B cell (primary cell): ENCODE results near the gene NAT10. TPM values are rescaled to one million over a fixed set of nuclear protein-coding genes. Genes with fewer than 3 reads are reported as not detected.

Experiments
- ATAC-seq: fragments of 200-7000 bp; cut with Tn5 transposase; one replicate; pipeline ENCODE4 v1.10.0; 2021; ENCODE audit warnings: low read depth, mild to moderate bottlenecking, moderate number of reproducible peaks, moderate library complexity
- CTCF ChIA-PET: fragments of 350-600 bp; sonication (Branson Sonifier 250); formaldehyde crosslinking; loops from one replicate; lab custom pipeline; 2021; ENCODE audit warnings: antibody characterized with exemption, inconsistent platforms; lab: Charles Lee
- POLR2A ChIA-PET: fragments of 350-600 bp; sonication (Branson Sonifier 250); formaldehyde crosslinking; loops from one replicate; lab custom pipeline; 2021; ENCODE audit warnings: antibody characterized with exemption; lab: Charles Lee
- DNase-seq: peaks from one replicate; pipeline ENCODE4 v3.0.0; 2013
- H2AFZ ChIP-seq: 2 replicates; pipeline ENCODE4 v1.6.1; 2012; ENCODE audit warnings: mild to moderate bottlenecking, low read depth, low read length; ENCODE audit not compliant: insufficient read depth, poor library complexity, severe bottlenecking
- H3K27ac ChIP-seq, 2 donors: 1 replicate in 1 of 2; 2 replicates in 1 of 2; pipeline ENCODE4 v1.5.1; 2012 to 2013; ENCODE audit warnings: low read length in 2 of 2, mild to moderate bottlenecking in 2 of 2, moderate library complexity in 1 of 2
- H3K27me3 ChIP-seq, 4 experiments: fragments of 200-600 bp in 1 of 4; sonication (generic) in 1 of 4; replicated peaks in 1 of 4; 1 replicate in 2 of 4; 2 replicates in 2 of 4; pipeline versions ENCODE4 v1.6.1 to v1.7.0; 2013 to 2016; ENCODE audit warnings: low read length in 3 of 4, mild to moderate bottlenecking in 2 of 4, mixed read lengths in 1 of 4, moderate library complexity in 1 of 4; ENCODE audit not compliant: insufficient read depth in 4 of 4, control insufficient read depth in 3 of 4; ENCODE audit errors: control extremely low read depth in 1 of 4
- H3K36me3 ChIP-seq, 2 experiments: replicated peaks in 1 of 2; 1 replicate in 1 of 2; 2 replicates in 1 of 2; pipeline versions ENCODE4 v1.6.1 to v1.7.1; 2013; ENCODE audit warnings: low read length in 1 of 2; ENCODE audit not compliant: insufficient read depth in 2 of 2, control insufficient read depth in 1 of 2; ENCODE audit errors: control extremely low read depth in 1 of 2, extremely low read depth in 1 of 2
- H3K4me1 ChIP-seq, 2 donors: fragments of 200-600 bp in 1 of 2; sonication (generic) in 1 of 2; 1 replicate in 1 of 2; 2 replicates in 1 of 2; pipeline versions ENCODE4 v1.5.1 to v1.6.1; 2013 to 2017; ENCODE audit warnings: low read length in 2 of 2; ENCODE audit not compliant: control insufficient read depth in 2 of 2, insufficient read depth in 2 of 2
- H3K4me2 ChIP-seq: replicated peaks from 2 replicates; pipeline ENCODE3; 2012; ENCODE audit warnings: mild to moderate bottlenecking, low read depth, low read length; ENCODE audit not compliant: poor library complexity, severe bottlenecking
- H3K4me3 ChIP-seq, 5 experiments: fragments of 200-600 bp in 1 of 5; sonication (generic) in 1 of 5; 1 replicate in 3 of 5; 2 replicates in 2 of 5; pipeline versions ENCODE4 v1.5.1 to v1.7.0; 2011 to 2016; ENCODE audit warnings: low read length in 4 of 5, mild to moderate bottlenecking in 4 of 5, low read depth in 2 of 5, control low read depth in 1 of 5, moderate library complexity in 1 of 5; ENCODE audit not compliant: insufficient read depth in 1 of 5; ENCODE audit errors: control extremely low read depth in 1 of 5, extremely low read depth in 1 of 5
- H3K79me2 ChIP-seq: fragments of 200-600 bp; sonication (generic); one replicate; pipeline ENCODE4 v1.6.0; 2016; ENCODE audit warnings: low read length; ENCODE audit not compliant: control insufficient read depth, insufficient read depth
- H3K9ac ChIP-seq: fragments of 200-600 bp; sonication (generic); 2 replicates; pipeline ENCODE4 v1.6.1; 2017; ENCODE audit warnings: mild to moderate bottlenecking, low read length, moderate library complexity
- H3K9me3 ChIP-seq, 3 donors: one replicate each; pipeline versions ENCODE4 v1.6.1 to v1.7.1; 2013; ENCODE audit warnings: low read length in 2 of 3; ENCODE audit not compliant: control insufficient read depth in 2 of 3, insufficient read depth in 1 of 3; ENCODE audit errors: control extremely low read depth in 1 of 3
- H4K20me1 ChIP-seq: 2 replicates; pipeline ENCODE4 v1.6.0; 2012; ENCODE audit warnings: mild to moderate bottlenecking, low read length; ENCODE audit not compliant: insufficient read depth, control insufficient read depth, poor library complexity, severe bottlenecking
- H3K27ac Mint-ChIP-seq: one replicate; pipeline ENCODE4 v1.8.0; 2021; ENCODE audit warnings: mixed read lengths
- H3K27me3 Mint-ChIP-seq: one replicate; pipeline ENCODE4 v1.8.0; 2021; ENCODE audit warnings: mixed read lengths
- H3K4me1 Mint-ChIP-seq: one replicate; pipeline ENCODE4 v1.8.0; 2021; ENCODE audit warnings: mixed read lengths
- H3K4me3 Mint-ChIP-seq: one replicate; pipeline ENCODE4 v1.8.0; 2021; ENCODE audit warnings: mixed read lengths
- H3K9me3 Mint-ChIP-seq: one replicate; pipeline ENCODE4 v1.8.0; 2022; ENCODE audit warnings: mixed read lengths; ENCODE audit not compliant: insufficient read depth
- CTCF ChIP-seq: fragments of 200-600 bp; IDR thresholded peaks from one replicate; pipeline ENCODE4 v1.8.0; 2022; ENCODE audit warnings: antibody characterized with exemption, mild to moderate bottlenecking
- EZH2 ChIP-seq: IDR thresholded peaks from 2 replicates; pipeline ENCODE4 v1.6.1; 2012; ENCODE audit warnings: borderline replicate concordance, low read depth, mild to moderate bottlenecking, moderate library complexity, low read length; ENCODE audit not compliant: insufficient read depth, poor library complexity, severe bottlenecking
- WGBS: methylation state at CpG from one replicate; pipeline ENCODE4 v1.1.5; 2013; ENCODE audit warnings: missing lambda C conversion rate; ENCODE audit not compliant: insufficient coverage; 5-methylcytosine and 5-hydroxymethylcytosine counted together
- intact Hi-C: fragments of 100-400 bp; cut with micrococcal nuclease; formaldehyde crosslinking; loops from one replicate; pipeline ENCODE4 v1.10.0; 2022
- polyA plus RNA-seq: library from polyadenylated mRNA; depleted of rRNA; stranded (reverse); fragments of >200 nt; gene quantifications from 2 replicates; pipeline ENCODE4 v1.2.3, GENCODE V29; 2012
- total RNA-seq, 2 donors: library from RNA; stranded (reverse); fragments of 120-200 nt in 1 of 2; gene quantifications; 1 replicate in 1 of 2; 2 replicates in 1 of 2; pipeline versions ENCODE4 v1.2.3 to v1.2.4, GENCODE V29; 2013 to 2022

The NAT10 gene
- total and polyA plus RNA-seq, 2 donors (not counting 1 experiment from before 2014, with no cell fraction given), result 24.9 to 73.5 TPM

GRCh38 chr11:34185926-34186841 is 80.8 kb downstream of the NAT10 start:
- TF ChIP-seq EZH2 (no peak), CTCF (no peak)
- H3K27me3 ChIP-seq, result no peaks in the 10 kb centered on the region
- peaks cover 2% of the 10 kb centered on the region for H3K4me1 Mint-ChIP-seq
- H3K4me1 ChIP-seq, result peaks cover 0 to 2% of the 10 kb centered on the region in 2 donors
- CTCF ChIA-PET, result interaction anchor here (3.3 kb wide), 1 partner anchor 11 kb away, joined by 16 read pairs; no protein-coding TSS in a partner anchor
- no peak for DNase-seq
- H3K27ac ChIP-seq, result no peak overlapping the region
- no peak overlapping the region for H3K9ac ChIP-seq
- no peaks in the 10 kb centered on the region for H3K9me3 Mint-ChIP-seq
- intact Hi-C loops, result no loop called here
- no peaks in the 10 kb centered on the region for H3K27me3 Mint-ChIP-seq
- 94% methylated on average over 21 of the region's 22 CpGs for WGBS
- H3K79me2 ChIP-seq, result no peaks in the 10 kb centered on the region
- H3K9me3 ChIP-seq, result no peaks in the 10 kb centered on the region
- no peak overlapping the region for H3K4me3 Mint-ChIP-seq
- POLR2A ChIA-PET, result no interaction called here
- H3K27ac Mint-ChIP-seq, result no peak overlapping the region
- H3K4me3 ChIP-seq, result no peak overlapping the region
- no peaks in the 10 kb centered on the region for H4K20me1 ChIP-seq
- ATAC-seq, result no peak
- H3K4me2 ChIP-seq, result no peak overlapping the region
- no peaks in the 10 kb centered on the region for H3K36me3 ChIP-seq
- H2AFZ ChIP-seq, result no peak overlapping the region

- peaks cover 4% of the 10 kb centered on the region for H3K4me1 Mint-ChIP-seq
- Histone ChIP-seq H4K20me1 (no peaks in the 10 kb centered on the region), H3K4me3 (no peak overlapping the region), H2AFZ (no peak overlapping the region), H3K9me3 (no peaks in the 10 kb centered on the region), H3K4me1 (peaks cover 0 to 2% of the 10 kb centered on the region in 2 donors), H3K79me2 (no peaks in the 10 kb centered on the region), H3K4me2 (no peak overlapping the region), H3K9ac (no peak overlapping the region), H3K36me3 (no peaks in the 10 kb centered on the region), H3K27me3 (no peaks in the 10 kb centered on the region), H3K27ac (no peak overlapping the region)
- ChIA-PET CTCF (interaction anchor here (1.2 to 2.3 kb wide), 2 partner anchors 13 to 170 kb away, joined by 3 to 14 read pairs; partner anchors contain the start of gene ABTB2), POLR2A (no interaction called here)
- 77% methylated on average over 2 of the region's 5 CpGs for WGBS
- intact Hi-C loops, result no loop called here
- DNase-seq (no peak), ATAC-seq (no peak)
- no peaks in the 10 kb centered on the region for H3K9me3 Mint-ChIP-seq
- H3K27me3 Mint-ChIP-seq, result no peaks in the 10 kb centered on the region
- H3K27ac Mint-ChIP-seq, result no peak overlapping the region
- no peak overlapping the region for H3K4me3 Mint-ChIP-seq
- no peak for TF ChIP-seq EZH2
- no peak for TF ChIP-seq CTCF
Measured at GRCh38 chr11:34188181-34188580, 82.8 kb downstream of the NAT10 start.
